HepG2 (cell line): ENCODE data around the gene GP9. TPM values are rescaled to one million over a fixed set of nuclear protein-coding genes. Genes with fewer than 3 reads are reported as not detected.

Source experiments
- FOXA3 ChIP-seq: IDR thresholded peaks from 2 replicates; pipeline ENCODE4 v1.6.1; 2016; ENCODE audit warnings: missing genetic modification reagents, missing compliant biosample characterization
- MLXIP ChIP-seq: sonication (generic); formaldehyde crosslinking; IDR thresholded peaks from 2 replicates; pipeline ENCODE4 v1.9.0; 2021; ENCODE audit warnings: missing genetic modification reagents, borderline replicate concordance
- SOX13 ChIP-seq, 3 experiments: fragments of 450-650 bp in 1 of 3; sonication (generic) in 1 of 3; formaldehyde crosslinking in 1 of 3; IDR thresholded peaks in 2 of 3; conservative IDR thresholded peaks in 1 of 3; 2 replicates each; pipeline versions ENCODE4 v1.5.0 to v1.6.1; 2016 to 2020; ENCODE audit warnings: antibody characterized with exemption in 1 of 3, mild to moderate bottlenecking in 1 of 3, missing compliant biosample characterization in 1 of 3, missing genetic modification reagents in 1 of 3, moderate library complexity in 1 of 3
- SOX6 ChIP-seq, 2 experiments: fragments of 450-650 bp in 1 of 2; sonication (generic) in 1 of 2; formaldehyde crosslinking in 1 of 2; IDR thresholded peaks; 2 replicates each; pipeline versions ENCODE4 v1.4.0 to v1.6.1; 2017 to 2020; ENCODE audit warnings: antibody characterized with exemption in 1 of 2, mild to moderate bottlenecking in 1 of 2, missing genetic modification reagents in 1 of 2
- polyA plus RNA-seq, 8 experiments: library from polyadenylated mRNA; depleted of rRNA in 3 of 8; stranded (reverse) in 7 of 8; unstranded in 1 of 8; fragments of >200 nt; fragmentation: Illumina TruSeq in 4 of 8; extraction: Trizol in 4 of 8; gene quantifications; 2 replicates each; pipeline versions ENCODE4 v1.2.1 to v1.2.3, GENCODE V29; 2011 to 2016; ENCODE audit warnings: low read depth in 4 of 8, missing spikeins in 1 of 8, mixed read lengths in 1 of 8; ENCODE audit not compliant: insufficient read depth in 1 of 8
- total RNA-seq, 5 experiments: library from RNA; depleted of rRNA; stranded (reverse); fragments of >200 nt; fragmentation: Illumina TruSeq; extraction: Trizol; gene quantifications; 2 replicates each; pipeline ENCODE4 v1.2.3, GENCODE V29; 2016; ENCODE audit warnings: low read depth in 1 of 5
- TF ChIP-seq, protein P1 (sequence below): sonication (generic); formaldehyde crosslinking; IDR thresholded peaks from 2 replicates; pipeline ENCODE4 v1.5.1; 2020; ENCODE audit warnings: mild to moderate bottlenecking, missing genetic modification reagents, borderline replicate concordance
- TF ChIP-seq, protein P2 (sequence below): sonication (generic); formaldehyde crosslinking; IDR thresholded peaks from 2 replicates; pipeline ENCODE4 v1.8.1; 2023; ENCODE audit warnings: mild to moderate bottlenecking, missing genetic modification reagents
- TF ChIP-seq, protein P3 (sequence below): sonication (generic); formaldehyde crosslinking; IDR thresholded peaks from 2 replicates; pipeline ENCODE4 v1.9.0; 2021; ENCODE audit warnings: mild to moderate bottlenecking, missing genetic modification reagents

GP9 gene
- total and polyA plus RNA-seq, 2 of the 13 experiments (the other 11 are each of a cell fraction or from before 2014, with no cell fraction given): not detected

DNA sequence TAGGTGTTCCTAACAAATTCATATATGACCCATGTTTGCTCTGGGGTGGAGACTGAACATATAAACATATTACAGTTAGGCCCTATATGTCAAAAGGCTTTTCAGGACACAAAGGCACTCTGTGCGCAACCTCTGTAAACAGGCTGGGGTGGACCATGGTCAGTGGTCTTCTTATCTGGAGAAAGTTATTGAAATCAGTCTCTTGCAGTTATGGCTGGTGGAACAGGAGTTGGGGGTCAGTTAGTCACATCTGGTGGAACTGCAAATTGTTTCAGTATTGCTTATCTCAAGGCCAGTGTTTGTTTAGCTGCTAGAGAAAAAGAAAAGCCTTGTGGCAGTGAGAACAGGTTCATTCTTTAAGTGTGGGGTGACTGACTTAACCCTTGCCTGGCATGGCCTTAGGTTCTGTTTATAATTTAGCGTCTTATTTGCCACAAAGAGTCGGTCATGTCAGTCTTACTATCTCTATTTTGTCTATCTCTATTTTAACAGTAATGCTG is 5.9 kb upstream of the GP9 start (continued):
- TF ChIP-seq, protein P1, sequence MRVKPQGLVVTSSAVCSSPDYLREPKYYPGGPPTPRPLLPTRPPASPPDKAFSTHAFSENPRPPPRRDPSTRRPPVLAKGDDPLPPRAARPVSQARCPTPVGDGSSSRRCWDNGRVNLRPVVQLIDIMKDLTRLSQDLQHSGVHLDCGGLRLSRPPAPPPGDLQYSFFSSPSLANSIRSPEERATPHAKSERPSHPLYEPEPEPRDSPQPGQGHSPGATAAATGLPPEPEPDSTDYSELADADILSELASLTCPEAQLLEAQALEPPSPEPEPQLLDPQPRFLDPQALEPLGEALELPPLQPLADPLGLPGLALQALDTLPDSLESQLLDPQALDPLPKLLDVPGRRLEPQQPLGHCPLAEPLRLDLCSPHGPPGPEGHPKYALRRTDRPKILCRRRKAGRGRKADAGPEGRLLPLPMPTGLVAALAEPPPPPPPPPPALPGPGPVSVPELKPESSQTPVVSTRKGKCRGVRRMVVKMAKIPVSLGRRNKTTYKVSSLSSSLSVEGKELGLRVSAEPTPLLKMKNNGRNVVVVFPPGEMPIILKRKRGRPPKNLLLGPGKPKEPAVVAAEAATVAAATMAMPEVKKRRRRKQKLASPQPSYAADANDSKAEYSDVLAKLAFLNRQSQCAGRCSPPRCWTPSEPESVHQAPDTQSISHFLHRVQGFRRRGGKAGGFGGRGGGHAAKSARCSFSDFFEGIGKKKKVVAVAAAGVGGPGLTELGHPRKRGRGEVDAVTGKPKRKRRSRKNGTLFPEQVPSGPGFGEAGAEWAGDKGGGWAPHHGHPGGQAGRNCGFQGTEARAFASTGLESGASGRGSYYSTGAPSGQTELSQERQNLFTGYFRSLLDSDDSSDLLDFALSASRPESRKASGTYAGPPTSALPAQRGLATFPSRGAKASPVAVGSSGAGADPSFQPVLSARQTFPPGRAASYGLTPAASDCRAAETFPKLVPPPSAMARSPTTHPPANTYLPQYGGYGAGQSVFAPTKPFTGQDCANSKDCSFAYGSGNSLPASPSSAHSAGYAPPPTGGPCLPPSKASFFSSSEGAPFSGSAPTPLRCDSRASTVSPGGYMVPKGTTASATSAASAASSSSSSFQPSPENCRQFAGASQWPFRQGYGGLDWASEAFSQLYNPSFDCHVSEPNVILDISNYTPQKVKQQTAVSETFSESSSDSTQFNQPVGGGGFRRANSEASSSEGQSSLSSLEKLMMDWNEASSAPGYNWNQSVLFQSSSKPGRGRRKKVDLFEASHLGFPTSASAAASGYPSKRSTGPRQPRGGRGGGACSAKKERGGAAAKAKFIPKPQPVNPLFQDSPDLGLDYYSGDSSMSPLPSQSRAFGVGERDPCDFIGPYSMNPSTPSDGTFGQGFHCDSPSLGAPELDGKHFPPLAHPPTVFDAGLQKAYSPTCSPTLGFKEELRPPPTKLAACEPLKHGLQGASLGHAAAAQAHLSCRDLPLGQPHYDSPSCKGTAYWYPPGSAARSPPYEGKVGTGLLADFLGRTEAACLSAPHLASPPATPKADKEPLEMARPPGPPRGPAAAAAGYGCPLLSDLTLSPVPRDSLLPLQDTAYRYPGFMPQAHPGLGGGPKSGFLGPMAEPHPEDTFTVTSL: 0 out of 2 replicates have a peak, but pooled peaks have one; percentile 27
- TF ChIP-seq SOX6 (IDR thresholded peaks at IDR 0.05): no peak
- TF ChIP-seq SOX6 (CRISPR knock-in tag; IDR thresholded peaks at IDR 0.05): peak; percentile 86
- TF ChIP-seq SOX13 (IDR thresholded peaks at IDR 0.05): no peak
- peak in 1 of 2 experiments; percentile 81; a peak in 2 of 4 replicates for TF ChIP-seq SOX13 (CRISPR knock-in tag; conservative IDR thresholded peaks at IDR 0.05 in 1 of 2, IDR thresholded peaks at IDR 0.05 in 1 of 2)
- TF ChIP-seq MLXIP (CRISPR knock-in tag): no peak
- TF ChIP-seq, protein P2, sequence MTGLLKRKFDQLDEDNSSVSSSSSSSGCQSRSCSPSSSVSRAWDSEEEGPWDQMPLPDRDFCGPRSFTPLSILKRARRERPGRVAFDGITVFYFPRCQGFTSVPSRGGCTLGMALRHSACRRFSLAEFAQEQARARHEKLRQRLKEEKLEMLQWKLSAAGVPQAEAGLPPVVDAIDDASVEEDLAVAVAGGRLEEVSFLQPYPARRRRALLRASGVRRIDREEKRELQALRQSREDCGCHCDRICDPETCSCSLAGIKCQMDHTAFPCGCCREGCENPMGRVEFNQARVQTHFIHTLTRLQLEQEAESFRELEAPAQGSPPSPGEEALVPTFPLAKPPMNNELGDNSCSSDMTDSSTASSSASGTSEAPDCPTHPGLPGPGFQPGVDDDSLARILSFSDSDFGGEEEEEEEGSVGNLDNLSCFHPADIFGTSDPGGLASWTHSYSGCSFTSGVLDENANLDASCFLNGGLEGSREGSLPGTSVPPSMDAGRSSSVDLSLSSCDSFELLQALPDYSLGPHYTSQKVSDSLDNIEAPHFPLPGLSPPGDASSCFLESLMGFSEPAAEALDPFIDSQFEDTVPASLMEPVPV (CRISPR knock-in tag): peak; percentile 34; the same call in 1 of the 2 replicates
- TF ChIP-seq, protein P3, sequence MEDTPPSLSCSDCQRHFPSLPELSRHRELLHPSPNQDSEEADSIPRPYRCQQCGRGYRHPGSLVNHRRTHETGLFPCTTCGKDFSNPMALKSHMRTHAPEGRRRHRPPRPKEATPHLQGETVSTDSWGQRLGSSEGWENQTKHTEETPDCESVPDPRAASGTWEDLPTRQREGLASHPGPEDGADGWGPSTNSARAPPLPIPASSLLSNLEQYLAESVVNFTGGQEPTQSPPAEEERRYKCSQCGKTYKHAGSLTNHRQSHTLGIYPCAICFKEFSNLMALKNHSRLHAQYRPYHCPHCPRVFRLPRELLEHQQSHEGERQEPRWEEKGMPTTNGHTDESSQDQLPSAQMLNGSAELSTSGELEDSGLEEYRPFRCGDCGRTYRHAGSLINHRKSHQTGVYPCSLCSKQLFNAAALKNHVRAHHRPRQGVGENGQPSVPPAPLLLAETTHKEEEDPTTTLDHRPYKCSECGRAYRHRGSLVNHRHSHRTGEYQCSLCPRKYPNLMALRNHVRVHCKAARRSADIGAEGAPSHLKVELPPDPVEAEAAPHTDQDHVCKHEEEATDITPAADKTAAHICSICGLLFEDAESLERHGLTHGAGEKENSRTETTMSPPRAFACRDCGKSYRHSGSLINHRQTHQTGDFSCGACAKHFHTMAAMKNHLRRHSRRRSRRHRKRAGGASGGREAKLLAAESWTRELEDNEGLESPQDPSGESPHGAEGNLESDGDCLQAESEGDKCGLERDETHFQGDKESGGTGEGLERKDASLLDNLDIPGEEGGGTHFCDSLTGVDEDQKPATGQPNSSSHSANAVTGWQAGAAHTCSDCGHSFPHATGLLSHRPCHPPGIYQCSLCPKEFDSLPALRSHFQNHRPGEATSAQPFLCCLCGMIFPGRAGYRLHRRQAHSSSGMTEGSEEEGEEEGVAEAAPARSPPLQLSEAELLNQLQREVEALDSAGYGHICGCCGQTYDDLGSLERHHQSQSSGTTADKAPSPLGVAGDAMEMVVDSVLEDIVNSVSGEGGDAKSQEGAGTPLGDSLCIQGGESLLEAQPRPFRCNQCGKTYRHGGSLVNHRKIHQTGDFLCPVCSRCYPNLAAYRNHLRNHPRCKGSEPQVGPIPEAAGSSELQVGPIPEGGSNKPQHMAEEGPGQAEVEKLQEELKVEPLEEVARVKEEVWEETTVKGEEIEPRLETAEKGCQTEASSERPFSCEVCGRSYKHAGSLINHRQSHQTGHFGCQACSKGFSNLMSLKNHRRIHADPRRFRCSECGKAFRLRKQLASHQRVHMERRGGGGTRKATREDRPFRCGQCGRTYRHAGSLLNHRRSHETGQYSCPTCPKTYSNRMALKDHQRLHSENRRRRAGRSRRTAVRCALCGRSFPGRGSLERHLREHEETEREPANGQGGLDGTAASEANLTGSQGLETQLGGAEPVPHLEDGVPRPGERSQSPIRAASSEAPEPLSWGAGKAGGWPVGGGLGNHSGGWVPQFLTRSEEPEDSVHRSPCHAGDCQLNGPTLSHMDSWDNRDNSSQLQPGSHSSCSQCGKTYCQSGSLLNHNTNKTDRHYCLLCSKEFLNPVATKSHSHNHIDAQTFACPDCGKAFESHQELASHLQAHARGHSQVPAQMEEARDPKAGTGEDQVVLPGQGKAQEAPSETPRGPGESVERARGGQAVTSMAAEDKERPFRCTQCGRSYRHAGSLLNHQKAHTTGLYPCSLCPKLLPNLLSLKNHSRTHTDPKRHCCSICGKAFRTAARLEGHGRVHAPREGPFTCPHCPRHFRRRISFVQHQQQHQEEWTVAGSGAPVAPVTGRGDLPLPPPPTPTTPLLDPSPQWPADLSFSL (CRISPR knock-in tag): peak; percentile 23; the same call in 1 of the 2 replicates
- peak; percentile 69 for TF ChIP-seq FOXA3 (CRISPR knock-in tag)
